HT1080 (cell line): ENCODE results near the gene TNIK. TPM values are rescaled to one million over a fixed set of nuclear protein-coding genes. Genes with fewer than 3 reads are reported as not detected.
"Not testable (repeated sequence)": the region's sequence is repeated elsewhere in the genome, so short reads cannot be mapped to it uniquely, and the experiment has no call there.

Experiments
- DNase-seq: peaks from one replicate; pipeline ENCODE4 v3.0.0-alpha.2; 2015; ENCODE audit warnings: low read depth
- total RNA-seq: library from RNA; depleted of rRNA; stranded (reverse); fragments of >200 nt; shearing (Covaris generic); gene quantifications from 2 replicates; pipeline ENCODE4 v1.2.3, GENCODE V29; 2014

TNIK gene
- total RNA-seq, 1 experiment from 2014 or later: 16.1 TPM

DNA sequence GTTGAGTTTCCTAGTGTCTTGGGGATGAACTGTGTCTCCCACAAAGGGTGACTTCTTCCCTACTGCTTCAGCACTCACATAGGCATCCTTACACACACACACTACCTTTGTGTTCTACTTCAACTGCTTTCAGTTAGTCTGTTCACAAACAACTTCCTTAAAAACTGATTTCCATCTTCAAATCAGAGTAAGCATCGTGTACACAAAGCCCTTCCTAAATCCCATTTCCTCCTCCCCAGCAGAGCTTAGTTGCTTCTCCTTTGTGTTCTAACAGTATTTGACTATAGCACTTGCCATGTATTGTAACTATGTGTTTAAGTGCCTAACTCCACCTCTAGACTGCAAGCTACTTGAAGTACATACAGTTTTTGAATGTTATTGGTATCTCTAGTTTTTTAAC is 71.7 kb downstream of the TNIK start:
- DNase-seq: no peak

DNA sequence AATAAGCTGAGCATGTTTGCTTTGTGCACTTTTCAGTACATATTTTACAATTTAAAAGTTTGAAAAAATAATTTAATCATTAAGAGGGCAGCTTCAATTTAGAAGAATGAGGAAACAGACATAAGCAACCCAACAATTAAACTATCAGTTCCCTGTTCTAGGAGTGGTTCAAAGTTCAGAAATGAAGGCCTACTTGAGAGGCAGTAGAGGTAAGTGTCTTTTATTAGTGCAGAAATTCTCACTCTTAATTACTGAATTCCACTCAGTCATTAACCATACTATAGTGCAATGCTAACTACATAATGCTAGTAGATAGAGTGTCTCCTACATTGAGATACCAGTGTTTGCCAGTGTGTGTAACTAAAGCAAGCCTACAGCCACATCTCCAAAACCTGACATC is 73.1 kb downstream of the TNIK start:
- no peak for DNase-seq

DNA sequence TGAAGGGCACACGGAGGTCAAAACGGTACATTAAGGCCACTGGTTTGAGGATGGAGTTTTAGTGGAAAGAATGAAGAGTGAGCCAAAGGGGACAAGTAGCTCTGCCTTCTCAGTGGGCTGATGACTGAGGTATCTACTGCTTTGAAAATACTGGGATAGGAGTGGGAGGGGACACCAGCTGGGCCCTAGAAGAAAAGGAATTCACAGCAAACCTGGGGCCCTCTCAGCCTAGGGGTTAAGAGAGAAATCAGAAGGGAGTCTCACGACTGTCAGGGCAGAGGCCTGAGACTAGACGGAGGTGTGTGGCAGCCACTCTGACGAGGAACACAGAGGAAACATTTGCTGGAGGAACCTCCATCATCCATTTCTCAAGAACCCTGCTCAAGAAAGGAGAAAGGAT is 75.1 kb downstream of the TNIK start:
- no peak for DNase-seq

DNA sequence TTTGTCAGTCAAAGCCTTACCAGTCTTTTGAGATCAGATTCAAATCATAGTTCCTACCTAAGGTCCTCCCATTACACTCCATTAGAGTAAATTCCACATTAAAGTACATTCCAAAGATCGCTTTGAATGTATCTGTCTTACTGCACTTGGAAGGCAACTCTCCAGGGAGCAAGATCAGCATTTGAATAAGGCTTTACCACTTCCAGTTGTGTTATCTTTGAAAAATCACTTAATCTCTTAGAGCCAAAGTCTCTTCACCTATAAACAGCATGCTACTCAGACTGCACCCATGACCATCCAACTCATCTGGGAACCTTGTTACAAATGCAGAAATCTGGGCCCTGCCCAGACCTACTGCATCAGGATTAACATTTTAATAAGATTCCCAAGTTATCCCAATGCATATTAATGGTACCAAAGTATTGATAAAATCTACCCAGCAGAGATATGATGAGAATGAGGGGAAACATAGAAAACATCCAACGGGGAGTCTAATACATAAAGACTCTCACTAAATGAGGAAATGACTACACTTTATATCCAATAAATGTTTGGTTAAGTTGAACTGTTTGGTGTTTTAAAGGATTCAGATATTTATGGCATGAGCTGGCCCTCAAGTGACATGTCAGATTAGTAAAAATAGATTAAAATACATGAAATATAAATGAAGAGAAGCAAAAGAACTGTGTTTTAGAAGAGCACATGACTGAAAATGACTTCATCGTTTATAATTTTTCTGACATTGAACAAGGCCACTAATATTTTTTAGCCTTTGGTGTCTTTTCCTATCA is 75.9 kb downstream of the TNIK start:
- no peak for DNase-seq

DNA sequence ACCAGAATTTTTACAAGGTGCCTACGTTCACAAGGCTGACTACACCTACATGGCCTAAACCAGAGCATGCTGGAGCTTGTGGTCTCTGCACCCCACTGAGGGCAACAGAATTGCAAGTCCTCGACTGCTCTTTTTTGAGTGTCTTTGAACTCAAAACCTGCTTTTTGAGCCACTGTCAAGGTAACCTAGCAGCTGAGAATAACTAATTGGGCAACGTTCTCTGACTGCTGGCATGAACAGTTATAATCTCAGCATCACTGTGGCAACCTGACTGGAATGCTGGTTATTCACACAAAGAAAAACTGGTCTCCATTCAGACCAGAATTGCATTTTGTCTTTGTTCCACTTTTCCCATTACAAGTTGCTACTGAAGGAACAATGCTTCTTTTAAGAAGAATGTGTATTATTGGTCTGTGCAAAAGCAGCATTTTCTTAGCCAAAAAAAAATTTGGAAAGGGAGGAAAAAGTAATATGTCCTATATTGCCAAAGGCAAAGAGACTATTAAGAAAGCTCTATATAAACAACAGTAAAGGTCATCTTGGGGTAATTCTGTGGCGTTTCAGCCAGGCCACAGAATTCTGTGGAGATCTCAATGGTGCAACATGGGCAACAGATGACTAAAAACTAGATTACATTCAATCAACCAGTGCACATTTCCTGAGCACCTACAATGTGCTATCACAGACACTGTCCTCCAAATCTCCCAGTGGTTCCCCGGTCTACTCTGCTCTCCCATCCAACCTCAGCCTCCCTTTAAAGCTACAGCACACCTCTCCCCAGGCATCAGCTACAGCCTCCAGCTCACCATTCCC is 76.8 kb downstream of the TNIK start:
- DNase-seq: no peak

DNA sequence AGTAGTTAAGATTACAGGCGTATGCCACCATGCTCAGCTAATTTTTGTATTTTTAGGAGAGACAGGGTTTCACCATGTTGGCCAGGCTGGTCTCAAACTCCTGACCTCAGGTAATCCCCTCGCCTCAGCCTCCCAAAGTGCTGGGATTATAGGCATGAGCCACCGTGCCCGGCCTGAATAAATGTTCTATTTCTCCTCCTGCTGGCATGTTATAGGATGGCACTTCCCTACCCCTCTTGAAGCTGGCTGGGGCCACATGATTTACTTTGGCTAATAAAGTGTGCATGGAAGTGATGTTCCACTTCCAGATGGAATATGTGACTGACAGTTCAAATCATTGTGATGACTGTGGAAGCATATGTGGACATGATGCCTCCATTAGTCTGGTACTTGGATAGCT is 77.9 kb downstream of the TNIK start:
- not testable (repeated sequence) for DNase-seq

DNA sequence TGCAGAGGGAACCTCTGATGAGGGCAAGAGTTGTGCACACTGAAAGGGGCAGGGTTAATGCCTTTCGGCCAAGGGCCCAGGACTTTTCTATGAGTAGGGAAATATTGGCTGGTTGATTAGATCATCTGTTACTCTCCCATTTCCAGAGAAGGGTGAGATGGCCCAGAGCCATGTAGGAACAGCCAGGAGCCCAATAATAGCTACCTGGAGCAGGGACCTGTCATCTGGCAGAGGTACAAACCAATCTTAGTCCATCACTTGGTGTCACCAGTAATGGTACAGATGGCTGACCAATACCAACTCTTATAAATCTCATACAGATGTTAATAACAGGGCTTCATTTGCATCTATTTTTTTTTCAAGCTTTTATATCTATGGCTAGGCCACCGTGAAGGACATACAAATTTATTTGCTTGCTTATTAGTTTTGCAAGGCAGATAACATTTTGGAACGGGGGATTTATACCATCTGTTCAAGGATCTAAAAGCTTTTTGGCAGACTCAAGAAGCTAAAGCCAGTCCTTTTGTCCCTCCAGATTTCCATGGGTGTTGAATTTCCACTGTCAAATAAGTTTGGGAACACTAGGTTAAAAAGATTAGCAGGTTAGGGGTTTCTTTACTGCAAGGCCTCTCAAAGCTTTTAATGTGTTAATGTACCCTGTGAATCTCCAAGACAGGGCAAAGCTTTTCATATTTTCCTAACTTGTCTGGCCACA is 79.3 kb downstream of the TNIK start:
- no peak for DNase-seq

DNA sequence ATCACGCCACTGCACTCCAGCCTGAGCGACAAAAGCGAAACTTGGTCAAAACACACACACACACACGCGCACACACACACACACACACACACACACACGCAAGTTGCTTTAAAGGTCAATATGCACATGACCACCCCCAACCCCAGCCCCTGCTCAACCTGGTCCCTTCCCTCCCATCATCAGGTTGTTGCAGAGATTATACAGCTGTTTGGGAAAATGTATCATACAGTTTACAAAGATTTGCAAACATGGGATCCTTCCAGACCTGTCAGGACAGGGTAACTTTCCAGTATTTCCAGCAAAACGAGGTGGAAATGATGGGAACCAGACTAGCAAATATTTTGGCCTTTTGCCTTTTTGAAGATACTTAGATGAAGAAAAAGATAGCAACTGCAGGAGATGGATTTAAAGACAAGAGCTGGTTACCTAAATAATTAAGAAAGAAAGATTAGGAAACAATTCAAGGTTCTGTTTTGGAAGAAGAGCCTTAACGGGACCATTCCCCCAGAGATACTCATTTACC is 80.2 kb downstream of the TNIK start:
- no peak for DNase-seq

DNA sequence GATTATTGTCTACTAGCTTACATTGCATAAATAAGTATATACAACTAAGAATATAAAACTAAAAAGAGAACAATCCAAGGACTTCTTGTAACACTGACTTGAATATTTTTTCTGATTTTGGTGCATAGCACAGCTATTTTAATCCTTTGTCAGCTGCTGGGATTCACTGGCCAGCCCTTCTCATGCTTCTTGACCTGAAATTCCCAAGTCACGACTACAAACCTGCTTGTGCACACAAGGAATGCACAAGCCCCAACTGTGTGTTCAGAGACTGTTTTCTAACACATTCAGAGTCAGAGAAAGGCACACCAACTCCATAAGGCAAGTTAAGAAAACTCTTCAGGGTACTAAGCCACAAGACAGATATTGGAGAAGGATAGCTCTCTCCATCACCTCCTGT is 80.9 kb downstream of the TNIK start:
- peak; percentile 62 for DNase-seq

DNA sequence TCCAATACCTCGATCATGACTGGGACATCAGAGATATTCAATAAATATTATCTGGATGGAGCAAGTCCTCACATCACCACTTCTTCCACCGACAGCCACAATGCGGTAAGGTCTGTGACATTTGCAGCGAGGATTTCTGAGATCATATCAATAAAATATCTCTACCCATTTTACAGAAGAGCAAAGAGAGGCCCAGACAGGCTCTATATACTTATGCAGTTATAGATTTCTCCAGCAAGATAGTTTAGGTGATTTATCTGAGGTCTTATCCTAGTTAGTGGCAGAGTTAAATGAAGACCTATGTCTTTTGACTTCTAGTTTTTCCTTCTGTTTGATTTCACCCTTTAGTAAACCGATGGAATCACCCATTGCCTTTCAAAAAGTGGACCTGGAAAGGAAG is 81.6 kb downstream of the TNIK start:
- no peak for DNase-seq

DNA sequence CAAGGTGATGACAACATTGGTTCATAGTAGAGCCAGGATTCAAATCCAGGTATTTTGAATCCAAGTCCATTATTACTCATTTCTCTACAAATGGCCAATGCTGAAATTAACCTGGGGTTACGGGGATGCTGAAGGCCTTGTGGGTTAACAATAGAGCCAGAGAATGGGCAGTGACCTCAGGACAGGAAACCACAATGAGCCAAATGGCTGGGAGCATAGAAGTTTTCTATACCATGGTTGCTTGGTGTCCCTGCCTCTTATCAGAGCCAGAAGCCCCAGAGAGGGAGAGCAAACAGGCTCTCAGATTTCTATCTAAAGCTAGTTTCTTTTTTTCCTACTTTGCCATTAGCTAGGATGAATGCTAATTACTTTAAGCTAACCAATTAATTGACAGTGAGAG is 82.3 kb downstream of the TNIK start:
- DNase-seq: peak; percentile 61

DNA sequence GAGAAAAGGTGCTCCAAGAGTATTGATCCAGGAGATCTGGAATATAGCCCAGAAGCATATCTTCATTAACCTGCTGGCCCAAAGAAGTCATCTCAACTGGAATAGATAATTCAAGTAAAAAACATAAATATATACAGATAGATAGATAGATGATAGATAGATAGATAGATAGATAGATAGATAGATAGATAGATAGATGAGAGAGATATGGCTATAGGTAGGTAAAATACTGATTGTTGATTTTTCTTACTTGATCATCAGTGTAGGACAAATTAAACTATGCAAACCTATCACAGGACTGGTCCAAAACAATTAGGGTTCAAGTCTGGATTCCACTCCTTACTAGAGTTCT is 83.6 kb downstream of the TNIK start:
- DNase-seq: no peak

DNA sequence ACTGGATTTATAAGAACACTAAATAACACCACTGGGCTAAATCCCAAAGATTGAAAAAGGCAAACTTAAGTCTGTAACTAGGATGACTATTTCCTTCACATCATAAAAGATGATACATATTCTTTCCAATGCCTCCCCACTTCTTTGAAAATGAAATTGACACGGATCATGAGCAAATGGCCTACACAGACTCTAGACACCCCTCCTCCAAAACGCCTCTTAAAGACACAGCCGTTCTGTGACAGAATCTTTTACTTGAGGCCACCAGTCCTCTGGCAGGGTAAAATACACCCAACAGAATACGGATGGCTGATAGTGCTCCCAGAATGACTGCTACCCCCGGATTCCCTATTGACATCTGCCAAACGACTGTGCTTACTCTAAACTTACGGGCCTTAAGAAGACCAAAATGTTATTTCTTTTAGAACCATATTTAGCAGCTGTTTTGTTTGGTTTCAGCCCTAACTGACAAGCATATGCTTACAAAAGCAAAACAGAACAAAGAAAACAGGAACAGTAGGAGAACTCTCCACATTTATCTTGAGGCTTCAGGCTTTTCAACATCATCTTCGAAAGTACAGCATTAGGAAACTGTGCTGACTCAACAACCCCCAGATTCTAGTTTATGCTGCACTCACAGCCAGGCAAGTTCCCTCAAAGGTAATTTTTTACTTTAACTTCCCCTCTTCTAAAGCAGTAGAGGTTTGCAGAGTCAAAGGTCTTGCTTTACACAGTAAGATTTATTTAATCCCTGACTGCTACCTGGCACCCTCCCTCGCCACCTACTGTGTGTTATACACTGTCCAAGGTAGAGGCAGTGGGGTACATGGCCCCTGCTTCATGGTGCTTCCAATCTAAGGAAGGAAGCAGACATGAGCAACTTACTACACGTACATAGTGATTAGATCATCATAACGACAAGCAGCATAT is 84.3 kb downstream of the TNIK start:
- no peak for DNase-seq

DNA sequence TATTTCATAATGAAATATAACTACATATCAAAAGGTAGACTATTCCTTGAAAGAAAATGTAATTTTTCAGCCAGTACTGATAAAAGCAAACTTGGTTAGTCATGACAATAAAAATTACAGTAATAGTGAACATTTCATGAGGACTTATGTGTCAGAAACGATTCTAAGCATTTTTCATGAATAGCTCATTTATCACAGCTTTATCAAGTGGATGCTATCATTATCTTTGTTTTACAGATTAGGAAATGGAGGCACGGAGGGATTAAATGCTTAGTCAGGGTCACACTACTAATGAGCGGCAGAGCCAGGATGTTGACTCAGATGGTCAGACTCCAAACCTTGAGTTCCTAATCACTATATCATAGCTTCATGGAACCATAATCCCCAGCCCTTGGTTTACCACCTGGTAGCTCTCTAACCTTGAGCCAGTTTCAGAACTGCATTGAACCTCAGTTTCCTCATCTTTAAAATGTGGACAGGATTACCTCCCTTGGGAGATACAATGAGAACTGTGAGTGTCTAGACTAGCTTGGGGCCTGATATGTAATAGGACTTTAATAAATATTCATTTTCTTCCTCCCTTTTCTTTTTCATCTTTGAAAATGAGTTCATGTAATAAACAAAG is 85.4 kb downstream of the TNIK start:
- peak; percentile 85 for DNase-seq

DNA sequence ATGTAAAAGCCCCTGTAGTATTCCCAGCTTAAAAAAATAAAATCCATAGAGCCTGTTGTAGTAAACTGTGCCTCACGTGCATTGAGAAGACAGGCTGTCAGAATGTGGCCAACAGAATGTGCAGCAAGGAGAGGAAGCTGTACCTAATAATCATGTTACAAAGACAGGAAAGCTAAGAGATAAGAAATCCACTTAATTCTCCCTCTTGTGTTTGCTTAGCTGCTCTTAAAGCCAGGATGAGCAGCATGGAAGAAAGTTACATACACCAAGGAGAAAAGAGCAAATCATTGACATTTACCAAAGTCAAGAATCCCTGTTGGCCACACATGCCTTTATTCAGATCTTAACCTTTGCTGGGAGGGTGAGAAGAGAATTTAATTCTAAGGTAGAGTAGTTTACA is 85.9 kb downstream of the TNIK start:
- peak; percentile 47 for DNase-seq

DNA sequence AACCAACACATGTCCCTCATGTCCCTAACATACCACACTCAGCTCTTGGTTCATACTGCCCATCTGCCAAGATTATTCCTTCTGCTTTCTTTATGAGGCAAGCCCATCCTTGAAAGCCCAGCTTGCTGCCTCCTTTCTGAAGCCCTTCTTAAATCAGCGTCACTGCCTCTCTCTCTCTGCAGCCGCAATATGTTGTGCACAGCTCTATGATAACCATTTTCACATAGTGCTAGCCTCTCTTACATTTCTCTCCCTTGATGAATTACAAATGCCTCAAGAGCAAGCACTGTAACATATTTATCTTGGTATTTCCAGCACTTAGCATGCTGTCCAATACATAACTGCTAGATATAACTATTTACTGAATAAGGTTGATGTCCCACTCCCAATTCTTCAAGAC is 86.5 kb downstream of the TNIK start:
- DNase-seq: no peak

DNA sequence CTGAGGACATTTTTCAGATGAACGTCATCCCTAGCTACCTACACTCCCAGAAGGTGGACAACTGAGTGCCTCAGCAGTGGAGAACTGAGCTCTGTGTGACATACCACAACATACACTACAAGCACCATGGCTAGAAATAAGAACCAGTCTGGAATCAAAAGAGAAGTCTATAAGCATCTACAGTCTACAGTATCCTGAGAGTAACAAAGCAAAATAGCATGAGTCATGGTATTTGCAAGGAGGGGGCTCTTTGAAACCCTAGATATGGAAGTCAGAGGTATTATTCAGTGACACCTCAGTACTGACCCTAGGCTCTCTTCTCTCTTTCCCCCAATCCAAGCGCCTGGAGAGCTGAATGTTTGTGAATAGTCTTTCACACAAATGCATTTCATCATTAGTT is 87.5 kb downstream of the TNIK start:
- peak; percentile 73 for DNase-seq

DNA sequence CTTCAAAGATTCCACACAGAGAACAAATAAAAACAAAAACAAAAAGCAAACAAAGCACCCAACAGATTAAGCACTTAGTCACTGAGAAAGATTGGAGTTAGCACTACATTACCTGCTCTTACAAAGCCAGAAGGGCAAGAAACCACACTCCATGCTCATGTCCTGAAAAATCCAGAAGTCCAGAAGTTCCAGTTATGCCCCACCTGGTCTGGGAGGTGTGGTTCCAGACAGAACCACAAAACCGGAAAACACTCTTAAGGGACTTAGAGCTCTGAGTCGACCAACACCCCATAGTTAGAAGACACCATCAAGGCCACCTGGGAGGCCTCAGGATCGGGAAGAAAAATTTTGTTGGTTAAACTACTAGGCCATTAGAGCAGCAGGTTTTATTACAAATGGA is 88.9 kb downstream of the TNIK start:
- DNase-seq: no peak

DNA sequence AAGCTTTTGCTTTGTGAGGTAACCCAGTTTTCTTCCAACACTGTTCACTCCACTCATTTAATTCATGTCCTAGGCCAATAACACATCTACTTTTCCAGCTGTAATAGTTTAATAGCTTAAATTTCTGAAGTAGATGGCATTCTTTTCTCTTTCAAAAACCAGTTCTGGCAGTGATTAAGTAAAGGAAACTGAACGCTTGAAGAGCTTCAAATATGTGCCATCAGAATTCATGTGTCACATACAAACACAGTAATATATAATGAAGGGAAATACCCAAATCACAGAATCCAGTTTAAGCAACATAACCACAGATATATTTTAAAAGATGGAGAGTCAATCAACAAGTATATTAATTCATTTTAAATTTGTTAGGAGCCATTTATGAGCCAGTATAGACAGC is 91.0 kb downstream of the TNIK start:
- DNase-seq: no peak

DNA sequence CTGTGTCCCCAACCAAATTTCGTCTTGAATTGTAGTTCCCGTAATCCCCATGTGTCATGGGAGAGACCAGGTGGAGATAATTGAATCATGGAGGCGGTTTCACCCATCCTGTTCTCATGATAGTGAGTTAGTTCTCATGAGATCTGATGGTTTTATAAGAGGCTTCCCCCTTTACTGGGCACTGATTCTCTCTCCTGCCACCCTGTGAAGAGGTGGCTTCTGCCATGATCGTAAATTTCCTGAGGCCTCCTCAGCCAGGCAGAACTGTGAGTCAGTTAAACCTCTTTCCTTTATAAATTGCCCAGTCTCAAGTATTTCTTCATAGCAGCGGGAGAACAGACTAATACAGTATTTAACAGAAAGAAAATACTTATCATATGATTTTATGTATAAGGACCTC is 93.5 kb downstream of the TNIK start:
- DNase-seq: not testable (repeated sequence)
